K562 (cell line): ENCODE data around the gene C1orf116. TPM values are rescaled to one million over a fixed set of nuclear protein-coding genes. Genes with fewer than 3 reads are reported as not detected.

Source experiments
- ATAC-seq: fragments of 200-7000 bp; cut with Tn5 transposase; 3 replicates; pipeline ENCODE4 v1.9.1; 2020; ENCODE audit warnings: moderate library complexity
- BruUV-seq: library from RNA; stranded (reverse); fragments of 400-500 nt; replicated peaks from 2 replicates; lab custom pipeline; 2021; lab: Mats Ljungman, UMichigan
- CTCF ChIA-PET: fragments of 300-600 bp; formaldehyde crosslinking; extraction: SDS; loops from one replicate; lab custom pipeline; 2021; ENCODE audit warnings: low intra/inter-chr PET ratio; lab: Yijun Ruan, JAX
- POLR2A ChIA-PET: fragments of 300-600, 350-650 bp; sonication (Branson Sonifier 250); formaldehyde crosslinking; extraction: SDS; loops from one replicate; lab custom pipeline; 2021; ENCODE audit warnings: antibody characterized with exemption, inconsistent platforms; lab: Yijun Ruan, JAX
- DNase-seq, 4 experiments: peaks; one replicate each; pipeline versions ENCODE4 v3.0.0 to v3.0.0-alpha.2; 2011 to 2018; ENCODE audit warnings: low spot score in 3 of 4, mixed read lengths in 3 of 4; ENCODE audit errors: extremely low read depth in 1 of 4
- FAIRE-seq: peaks from 2 replicates; lab custom pipeline; 2011; peaks lifted over from hg19 to GRCh38; lab: Jason Lieb, UNC
- H2AFZ ChIP-seq: 2 replicates; pipeline ENCODE4 v1.6.0; 2011; ENCODE audit warnings: low read depth, low read length, control low read depth, inconsistent platforms
- H3K27ac ChIP-seq: fragments of 200-600 bp; 3 replicates; pipeline ENCODE4 v1.8.0; 2011; ENCODE audit warnings: low read depth, mild to moderate bottlenecking, control low read depth, inconsistent platforms, low read length, moderate library complexity, mixed read lengths; ENCODE audit errors: extremely low read depth
- H3K27me3 ChIP-seq, 2 experiments: fragments of 300-600 bp in 1 of 2; 2 replicates in 1 of 2; 3 replicates in 1 of 2; pipeline versions ENCODE4 v1.6.0 to v1.8.0; 2011; ENCODE audit warnings: inconsistent platforms in 2 of 2, low read length in 2 of 2, mild to moderate bottlenecking in 1 of 2, mixed read lengths in 1 of 2, moderate library complexity in 1 of 2; ENCODE audit not compliant: control insufficient read depth in 2 of 2, insufficient read depth in 2 of 2
- H3K36me3 ChIP-seq: fragments of 300-600 bp; 3 replicates; pipeline ENCODE4 v1.8.0; 2011; ENCODE audit warnings: mild to moderate bottlenecking, low read length, inconsistent platforms; ENCODE audit not compliant: control insufficient read depth, insufficient read depth
- H3K4me1 ChIP-seq, 2 experiments: fragments of 200-600 bp in 1 of 2; replicated peaks in 1 of 2; 2 replicates in 1 of 2; 3 replicates in 1 of 2; pipeline versions ENCODE4 v1.5.1 to v1.8.0; 2011; ENCODE audit warnings: inconsistent platforms in 2 of 2, low read length in 2 of 2, mild to moderate bottlenecking in 1 of 2, mixed read lengths in 1 of 2, moderate library complexity in 1 of 2; ENCODE audit not compliant: control insufficient read depth in 2 of 2, insufficient read depth in 2 of 2
- H3K4me2 ChIP-seq: 2 replicates; pipeline ENCODE4 v1.6.1; 2011; ENCODE audit warnings: low read length, control low read depth, inconsistent platforms, mixed read lengths; ENCODE audit not compliant: insufficient read depth
- H3K4me3 ChIP-seq: fragments of 200-600 bp; sonication (generic), shearing (Covaris generic); 2 replicates; pipeline ENCODE4 v1.5.1; 2016; ENCODE audit warnings: control low read depth, inconsistent platforms
- H3K79me2 ChIP-seq: fragments of 200-600 bp; 3 replicates; pipeline ENCODE4 v1.8.0; 2011; ENCODE audit warnings: low read length, inconsistent platforms; ENCODE audit not compliant: control insufficient read depth, insufficient read depth
- H3K9ac ChIP-seq, 2 experiments: 2 replicates each; pipeline versions ENCODE4 v1.6.0 to v1.6.1; 2011; ENCODE audit warnings: low read depth in 2 of 2, low read length in 2 of 2, control low read depth in 1 of 2, inconsistent platforms in 1 of 2, mild to moderate bottlenecking in 1 of 2, mixed read lengths in 1 of 2; ENCODE audit not compliant: insufficient read depth in 1 of 2
- H3K9me1 ChIP-seq: one replicate; pipeline ENCODE4 v1.6.0; 2011; ENCODE audit warnings: inconsistent platforms, mild to moderate bottlenecking, low read length, moderate library complexity; ENCODE audit not compliant: control insufficient read depth, insufficient read depth
- H3K9me3 ChIP-seq: replicated peaks from 2 replicates; pipeline ENCODE4 v1.5.1; 2011; ENCODE audit warnings: low read depth, low read length, inconsistent platforms; ENCODE audit not compliant: control insufficient read depth, insufficient read depth
- H4K20me1 ChIP-seq: replicated peaks from 2 replicates; pipeline ENCODE4 v1.6.1; 2011; ENCODE audit warnings: low read length, inconsistent platforms, mixed read lengths; ENCODE audit not compliant: control insufficient read depth, insufficient read depth
- ADNP ChIP-seq: fragments of 200-800 bp; sonication (Bioruptor generic); IDR thresholded peaks from 2 replicates; pipeline ENCODE4 v1.6.1; 2016; ENCODE audit warnings: missing genetic modification characterization, missing compliant biosample characterization
- FOSL1 ChIP-seq: fragments of 200-800 bp; sonication (Bioruptor generic); conservative IDR thresholded peaks from 2 replicates; pipeline ENCODE4 v1.6.1; 2016; ENCODE audit warnings: missing genetic modification characterization, missing compliant biosample characterization
- JUND ChIP-seq, 2 experiments: IDR thresholded peaks; 2 replicates in 1 of 2; 3 replicates in 1 of 2; pipeline ENCODE4 v1.6.1; 2011; ENCODE audit warnings: borderline replicate concordance in 2 of 2, low read depth in 2 of 2, low read length in 2 of 2, improper control_type of control experiment in 1 of 2, missing biosample characterization in 1 of 2, missing genetic modification characterization in 1 of 2, missing genetic modification reagents in 1 of 2
- L3MBTL2 ChIP-seq: fragments of 450-650 bp; IDR thresholded peaks from 2 replicates; pipeline ENCODE4 v1.6.1; 2016; ENCODE audit warnings: mild to moderate bottlenecking, moderate library complexity
- NBN ChIP-seq: fragments of 450-650 bp; IDR thresholded peaks from 2 replicates; pipeline ENCODE4 v1.6.1; 2016; ENCODE audit warnings: low read depth, mild to moderate bottlenecking
- NFXL1 ChIP-seq: fragments of 450-650 bp; formaldehyde crosslinking; IDR thresholded peaks from 2 replicates; pipeline ENCODE4 v1.4.0; 2021; ENCODE audit warnings: mild to moderate bottlenecking
- RAD21 ChIP-seq, 2 experiments: fragments of 250-450 bp in 1 of 2; fragments of 450-650 bp in 1 of 2; sonication (Bioruptor Pico) in 1 of 2; formaldehyde crosslinking in 1 of 2; IDR thresholded peaks in 1 of 2; conservative IDR thresholded peaks in 1 of 2; 2 replicates each; pipeline versions ENCODE4 v1.4.0 to v1.8.0; 2020 to 2022; ENCODE audit warnings: mild to moderate bottlenecking in 2 of 2, moderate library complexity in 1 of 2
- RCOR1 ChIP-seq, 2 experiments: IDR thresholded peaks; 2 replicates each; pipeline ENCODE4 v1.6.1; 2012; ENCODE audit warnings: low read depth in 2 of 2, low read length in 2 of 2, borderline replicate concordance in 1 of 2, improper control_type of control experiment in 1 of 2
- RFX1 ChIP-seq: fragments of 450-650 bp; IDR thresholded peaks from 2 replicates; pipeline ENCODE4 v1.6.1; 2016; ENCODE audit warnings: mild to moderate bottlenecking, moderate library complexity
- SPI1 ChIP-seq: IDR thresholded peaks from 2 replicates; pipeline ENCODE4 v1.6.1; 2011; ENCODE audit warnings: low read depth, low read length, control low read depth, borderline replicate concordance
- TAL1 ChIP-seq: fragments of 450-650 bp; IDR thresholded peaks from 2 replicates; pipeline ENCODE4 v1.6.1; 2016; ENCODE audit warnings: mild to moderate bottlenecking
- ZNF3 ChIP-seq: fragments of 250-450 bp; sonication (Bioruptor Pico); IDR thresholded peaks from 2 replicates; pipeline ENCODE4 v1.5.0; 2021; ENCODE audit warnings: mild to moderate bottlenecking, moderate library complexity
- WGBS: fragments of 100-300 bp; shearing (Covaris generic); methylation state at CpG from one replicate; pipeline ENCODE4 v1.1.6; 2016; ENCODE audit warnings: low coverage, mixed read lengths; ENCODE audit not compliant: insufficient coverage; ENCODE audit errors: missing lambda C conversion rate; 5-methylcytosine and 5-hydroxymethylcytosine counted together
- in situ Hi-C: fragments of 300-500 bp; cut with MboI; formaldehyde crosslinking; loops from 4 replicates; pipeline ENCODE4 v1.15.0; 2018; ENCODE audit warnings: inconsistent platforms, mixed read lengths
- intact Hi-C: fragments of 100-400 bp; cut with micrococcal nuclease; formaldehyde crosslinking; loops from 2 replicates; pipeline ENCODE4 v1.14.2; 2022
- polyA plus RNA-seq, 8 experiments: library from polyadenylated mRNA; depleted of rRNA in 4 of 8; stranded (reverse) in 5 of 8; unstranded in 3 of 8; fragments of >200 nt; fragmentation: Nextera tagmentation in 2 of 8; fragmentation: Illumina TruSeq in 1 of 8; extraction: Ambion mirVana in 2 of 8; extraction: Trizol in 1 of 8; gene quantifications; 2 replicates each; pipeline versions ENCODE4 v1.2.1 to v1.2.3, GENCODE V29; 2011 to 2014; ENCODE audit warnings: inconsistent platforms in 1 of 8, missing spikeins in 1 of 8
- total RNA-seq, 7 experiments: library from RNA; depleted of rRNA in 6 of 7; stranded (reverse); fragments of >200 nt in 6 of 7; fragmentation: Illumina TruSeq in 2 of 7; extraction: Trizol in 2 of 7; gene quantifications; 2 replicates each; pipeline versions ENCODE4 v1.2.1 to v1.2.3, GENCODE V29; 2011 to 2021; ENCODE audit warnings: low replicate concordance in 1 of 7
- TF ChIP-seq, protein P1 (sequence below): IDR thresholded peaks from 2 replicates; pipeline ENCODE4 v1.6.1; 2012; ENCODE audit warnings: low read depth, low read length, improper control_type of control experiment, borderline replicate concordance
- TF ChIP-seq, protein P2 (sequence below), 2 experiments: fragments of 450-650 bp; IDR thresholded peaks; 2 replicates each; pipeline ENCODE4 v1.6.1; 2016

C1orf116 gene
- total and polyA plus RNA-seq, 9 of the 15 experiments (the other 6 are each of a cell fraction or from before 2014, with no cell fraction given): 0.62 to 3.0 (median 0.95) TPM

DNA sequence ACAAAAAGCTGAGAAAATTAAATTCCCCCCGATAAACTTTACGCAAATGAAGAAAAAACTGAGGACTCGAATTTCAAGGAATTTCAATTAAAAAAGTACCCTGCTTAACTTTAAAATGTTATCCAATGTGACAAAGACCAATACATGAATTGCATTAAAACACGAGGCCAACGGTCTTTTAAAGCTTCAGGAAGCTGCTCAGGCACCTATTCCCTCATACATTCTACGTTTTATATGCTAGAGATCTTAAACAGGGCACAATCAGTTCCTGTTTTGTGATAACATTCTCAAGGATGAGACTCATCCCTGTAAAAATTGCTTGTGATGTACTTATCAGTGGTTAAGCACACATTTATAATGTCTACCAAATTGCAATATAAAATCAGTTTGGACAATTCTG lies 15.5 kb upstream of the C1orf116 start:
- no peak for DNase-seq
- intact Hi-C loops (no loop called here), in situ Hi-C loops (no loop called here)
- Histone ChIP-seq H3K9me1 (no peaks in the 10 kb centered on the region), H3K79me2 (peaks cover 97% of the 10 kb centered on the region), H3K27me3 (no peaks in the 10 kb centered on the region), H3K36me3 (peaks cover 70% of the 10 kb centered on the region), H3K27ac (peak overlapping the region; percentile 37), H2AFZ (no peak overlapping the region), H3K9ac (peak overlapping the region in 1 of 2 experiments; percentile 98; a peak in 2 of 4 replicates), H3K4me1 (peaks cover 2 to 46% of the 10 kb centered on the region in 2 experiments), H3K4me3 (peak overlapping the region; percentile 92), H3K4me2 (peak overlapping the region; percentile 99), H4K20me1 (peaks cover 18% of the 10 kb centered on the region), H3K9me3 (no peaks in the 10 kb centered on the region)
- ChIA-PET CTCF (no interaction called here), POLR2A (interaction anchor here (1.0 to 9.8 kb wide), 7 partner anchors 8 to 113 kb away, joined by 3 to 104 read pairs (median 4); partner anchors contain the start of gene C1orf116)
- 18% methylated on average over 6 of the region's 6 CpGs for WGBS
- FAIRE-seq: no peak
- no TSS peak for BruUV-seq
- TF ChIP-seq ADNP: no peak
- TF ChIP-seq RFX1: no peak
- peak in 1 of 2 experiments; percentile 4; a peak in 1 of 4 replicates for TF ChIP-seq RCOR1 (IDR thresholded peaks at IDR 0.05; ENCODE audit: borderline replicate concordance in 1 of 2, low read depth in 2 of 2, low read length in 2 of 2)
- TF ChIP-seq NFXL1: peak; percentile 55; the same call in 1 of the 2 replicates
- TF ChIP-seq JUND (IDR thresholded peaks at IDR 0.05; ENCODE audit: borderline replicate concordance, low read depth, low read length): no peak
- TF ChIP-seq JUND (tag; IDR thresholded peaks at IDR 0.05; ENCODE audit: borderline replicate concordance, low read depth, low read length): peak; percentile 32; the same call in 1 of the 3 replicates
- 0 out of 2 replicates have a peak, but pooled peaks have one; percentile 11 for TF ChIP-seq L3MBTL2
- TF ChIP-seq, protein P1, sequence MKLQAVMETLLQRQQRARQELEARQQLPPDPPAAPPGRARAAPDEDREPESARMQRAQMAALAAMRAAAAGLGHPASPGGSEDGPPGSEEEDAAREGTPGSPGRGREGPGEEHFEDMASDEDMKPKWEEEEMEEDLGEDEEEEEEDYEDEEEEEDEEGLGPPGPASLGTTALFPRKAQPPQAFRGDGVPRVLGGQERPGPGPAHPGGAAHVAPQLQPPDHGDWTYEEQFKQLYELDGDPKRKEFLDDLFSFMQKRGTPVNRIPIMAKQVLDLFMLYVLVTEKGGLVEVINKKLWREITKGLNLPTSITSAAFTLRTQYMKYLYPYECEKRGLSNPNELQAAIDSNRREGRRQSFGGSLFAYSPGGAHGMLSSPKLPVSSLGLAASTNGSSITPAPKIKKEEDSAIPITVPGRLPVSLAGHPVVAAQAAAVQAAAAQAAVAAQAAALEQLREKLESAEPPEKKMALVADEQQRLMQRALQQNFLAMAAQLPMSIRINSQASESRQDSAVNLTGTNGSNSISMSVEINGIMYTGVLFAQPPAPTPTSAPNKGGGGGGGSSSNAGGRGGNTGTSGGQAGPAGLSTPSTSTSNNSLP: peak; percentile 47; the same call in 1 of the 2 replicates
- 0 out of 2 replicates have a peak, but pooled peaks have one; percentile 10 for TF ChIP-seq NBN
- 0 out of 2 replicates have a peak, but pooled peaks have one; percentile 7 for TF ChIP-seq FOSL1 (tag)
- TF ChIP-seq RAD21 (CRISPR knock-in tag; conservative IDR thresholded peaks at IDR 0.05 in 1 of 2, IDR thresholded peaks at IDR 0.05 in 1 of 2): 0 out of 4 replicates have a peak, but pooled peaks of 1 of the 2 experiments have one; percentile 2
- TF ChIP-seq SPI1: 0 out of 2 replicates have a peak, but pooled peaks have one; percentile 14
- TF ChIP-seq, protein P2, sequence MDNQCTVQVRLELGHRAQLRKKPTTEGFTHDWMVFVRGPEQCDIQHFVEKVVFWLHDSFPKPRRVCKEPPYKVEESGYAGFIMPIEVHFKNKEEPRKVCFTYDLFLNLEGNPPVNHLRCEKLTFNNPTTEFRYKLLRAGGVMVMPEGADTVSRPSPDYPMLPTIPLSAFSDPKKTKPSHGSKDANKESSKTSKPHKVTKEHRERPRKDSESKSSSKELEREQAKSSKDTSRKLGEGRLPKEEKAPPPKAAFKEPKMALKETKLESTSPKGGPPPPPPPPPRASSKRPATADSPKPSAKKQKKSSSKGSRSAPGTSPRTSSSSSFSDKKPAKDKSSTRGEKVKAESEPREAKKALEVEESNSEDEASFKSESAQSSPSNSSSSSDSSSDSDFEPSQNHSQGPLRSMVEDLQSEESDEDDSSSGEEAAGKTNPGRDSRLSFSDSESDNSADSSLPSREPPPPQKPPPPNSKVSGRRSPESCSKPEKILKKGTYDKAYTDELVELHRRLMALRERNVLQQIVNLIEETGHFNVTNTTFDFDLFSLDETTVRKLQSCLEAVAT (IDR thresholded peaks at IDR 0.05): 0 out of 4 replicates have a peak, but pooled peaks of 1 of the 2 experiments have one; percentile 8
- TF ChIP-seq TAL1: no peak
- 0 out of 2 replicates have a peak, but pooled peaks have one; percentile 3 for TF ChIP-seq ZNF3
- no peak for ATAC-seq
